ENCODE measurements around the gene ASPG. TPM values are rescaled to one million over a fixed set of nuclear protein-coding genes. Genes with fewer than 3 reads are reported as not detected.

Gene ASPG
- total RNA-seq, 1 experiment from 2014 or later: not detected

- TF ChIP-seq CTCF (conservative IDR thresholded peaks at IDR 0.05): no peak
- no peak for TF ChIP-seq EZH2 (IDR thresholded peaks at IDR 0.05; ENCODE audit: low read depth)
- DNase-seq: no peak
- no peak overlapping the region for H3K4me2 ChIP-seq
- ChIA-PET POLR2A (ENCODE audit: unreplicated experiment) (no interaction called here), CTCF (no interaction called here)
- no peaks in the 10 kb centered on the region for H3K79me2 ChIP-seq (ENCODE audit: low read depth)
- H3K4me1 ChIP-seq (replicated peaks; ENCODE audit: insufficient read depth): no peaks in the 10 kb centered on the region
- H3F3A ChIP-seq (ENCODE audit: insufficient read depth, low read depth): peaks cover 6% of the 10 kb centered on the region; the same call in 1 of the 2 replicates
- H3K4me3 ChIP-seq: no peak overlapping the region
- no peaks in the 10 kb centered on the region for H3K36me3 ChIP-seq (ENCODE audit: low read depth)
- H3K27me3 ChIP-seq (ENCODE audit: insufficient read depth, low read depth): peaks cover 89% of the 10 kb centered on the region
- H4K20me1 ChIP-seq (ENCODE audit: insufficient read depth): no peaks in the 10 kb centered on the region
- no peaks in the 10 kb centered on the region for H3K9me2 ChIP-seq (ENCODE audit: insufficient read depth)
- no TSS peak for BruUV-seq (replicated peaks)
- no peak overlapping the region for H2AFZ ChIP-seq
- intact Hi-C loops (cut with micrococcal nuclease; ENCODE audit: unreplicated experiment): no loop called here
- H3K9me3 ChIP-seq (ENCODE audit: insufficient read depth, low read depth): no peaks in the 10 kb centered on the region
- H3K27ac ChIP-seq: no peak overlapping the region
Observed at GRCh38 chr14:104164512-104164911, 79.0 kb downstream of the ASPG start.

Small RNAs within 50 kb of the gene (microRNA-seq; reads per million reads assigned to microRNA genes)
- gene MIR203A (ENCODE audit: borderline number of aligned reads, borderline replicate concordance) (not detected), gene MIR203B (ENCODE audit: borderline number of aligned reads, borderline replicate concordance) (not detected)

Other genes with a start within 250 kb of the ASPG start
- 26.5 and 36.5 TPM in 2 replicates for gene PPP1R13B, start 238.1 kb upstream of the ASPG start, total RNA-seq (2021)
- gene TDRD9, start 157.2 kb upstream of the ASPG start, total RNA-seq (2021): 0.15 TPM in 1 of 2 replicates, not detected in the other
- not detected in 2 replicates for gene RD3L, start 143.2 kb upstream of the ASPG start, total RNA-seq (2021)
- gene KIF26A, start 52.9 kb downstream of the ASPG start, total RNA-seq (2021): 0.17 and 0.53 TPM in 2 replicates

Measured in PC-9 (cell line).